K562 (cell line): ENCODE results near the gene LRRC4. TPM values are rescaled to one million over a fixed set of nuclear protein-coding genes. Genes with fewer than 3 reads are reported as not detected.

Source experiments
- ATAC-seq: fragments of 200-7000 bp; cut with Tn5 transposase; 3 replicates; pipeline ENCODE4 v1.9.1; 2020; ENCODE audit warnings: moderate library complexity
- BruUV-seq: library from RNA; stranded (reverse); fragments of 400-500 nt; replicated peaks from 2 replicates; lab custom pipeline; 2021; lab: Mats Ljungman, UMichigan
- CTCF ChIA-PET: fragments of 300-600 bp; formaldehyde crosslinking; extraction: SDS; loops from one replicate; lab custom pipeline; 2021; ENCODE audit warnings: low intra/inter-chr PET ratio; lab: Yijun Ruan, JAX
- POLR2A ChIA-PET: fragments of 300-600, 350-650 bp; sonication (Branson Sonifier 250); formaldehyde crosslinking; extraction: SDS; loops from one replicate; lab custom pipeline; 2021; ENCODE audit warnings: antibody characterized with exemption, inconsistent platforms; lab: Yijun Ruan, JAX
- DNase-seq, 4 experiments: peaks; one replicate each; pipeline versions ENCODE4 v3.0.0 to v3.0.0-alpha.2; 2011 to 2018; ENCODE audit warnings: low spot score in 3 of 4, mixed read lengths in 3 of 4; ENCODE audit errors: extremely low read depth in 1 of 4
- FAIRE-seq: peaks from 2 replicates; lab custom pipeline; 2011; peaks lifted over from hg19 to GRCh38; lab: Jason Lieb, UNC
- H2AFZ ChIP-seq: 2 replicates; pipeline ENCODE4 v1.6.0; 2011; ENCODE audit warnings: low read depth, low read length, control low read depth, inconsistent platforms
- H3K27ac ChIP-seq: fragments of 200-600 bp; 3 replicates; pipeline ENCODE4 v1.8.0; 2011; ENCODE audit warnings: low read depth, mild to moderate bottlenecking, control low read depth, inconsistent platforms, low read length, moderate library complexity, mixed read lengths; ENCODE audit errors: extremely low read depth
- H3K27me3 ChIP-seq, 2 experiments: fragments of 300-600 bp in 1 of 2; 2 replicates in 1 of 2; 3 replicates in 1 of 2; pipeline versions ENCODE4 v1.6.0 to v1.8.0; 2011; ENCODE audit warnings: inconsistent platforms in 2 of 2, low read length in 2 of 2, mild to moderate bottlenecking in 1 of 2, mixed read lengths in 1 of 2, moderate library complexity in 1 of 2; ENCODE audit not compliant: control insufficient read depth in 2 of 2, insufficient read depth in 2 of 2
- H3K36me3 ChIP-seq: fragments of 300-600 bp; 3 replicates; pipeline ENCODE4 v1.8.0; 2011; ENCODE audit warnings: mild to moderate bottlenecking, low read length, inconsistent platforms; ENCODE audit not compliant: control insufficient read depth, insufficient read depth
- H3K4me1 ChIP-seq, 2 experiments: fragments of 200-600 bp in 1 of 2; replicated peaks in 1 of 2; 2 replicates in 1 of 2; 3 replicates in 1 of 2; pipeline versions ENCODE4 v1.5.1 to v1.8.0; 2011; ENCODE audit warnings: inconsistent platforms in 2 of 2, low read length in 2 of 2, mild to moderate bottlenecking in 1 of 2, mixed read lengths in 1 of 2, moderate library complexity in 1 of 2; ENCODE audit not compliant: control insufficient read depth in 2 of 2, insufficient read depth in 2 of 2
- H3K4me2 ChIP-seq: 2 replicates; pipeline ENCODE4 v1.6.1; 2011; ENCODE audit warnings: low read length, control low read depth, inconsistent platforms, mixed read lengths; ENCODE audit not compliant: insufficient read depth
- H3K4me3 ChIP-seq: fragments of 200-600 bp; sonication (generic), shearing (Covaris generic); 2 replicates; pipeline ENCODE4 v1.5.1; 2016; ENCODE audit warnings: control low read depth, inconsistent platforms
- H3K79me2 ChIP-seq: fragments of 200-600 bp; 3 replicates; pipeline ENCODE4 v1.8.0; 2011; ENCODE audit warnings: low read length, inconsistent platforms; ENCODE audit not compliant: control insufficient read depth, insufficient read depth
- H3K9ac ChIP-seq, 2 experiments: 2 replicates each; pipeline versions ENCODE4 v1.6.0 to v1.6.1; 2011; ENCODE audit warnings: low read depth in 2 of 2, low read length in 2 of 2, control low read depth in 1 of 2, inconsistent platforms in 1 of 2, mild to moderate bottlenecking in 1 of 2, mixed read lengths in 1 of 2; ENCODE audit not compliant: insufficient read depth in 1 of 2
- H3K9me1 ChIP-seq: one replicate; pipeline ENCODE4 v1.6.0; 2011; ENCODE audit warnings: inconsistent platforms, mild to moderate bottlenecking, low read length, moderate library complexity; ENCODE audit not compliant: control insufficient read depth, insufficient read depth
- H3K9me3 ChIP-seq: replicated peaks from 2 replicates; pipeline ENCODE4 v1.5.1; 2011; ENCODE audit warnings: low read depth, low read length, inconsistent platforms; ENCODE audit not compliant: control insufficient read depth, insufficient read depth
- H4K20me1 ChIP-seq: replicated peaks from 2 replicates; pipeline ENCODE4 v1.6.1; 2011; ENCODE audit warnings: low read length, inconsistent platforms, mixed read lengths; ENCODE audit not compliant: control insufficient read depth, insufficient read depth
- BACH1 ChIP-seq: fragments of 200-800 bp; sonication (Bioruptor generic); IDR thresholded peaks from 2 replicates; pipeline ENCODE4 v1.6.1; 2016; ENCODE audit warnings: missing genetic modification characterization, missing compliant biosample characterization
- DPF2 ChIP-seq: fragments of 450-650 bp; IDR thresholded peaks from 2 replicates; pipeline ENCODE4 v1.6.1; 2016
- FUS ChIP-seq: fragments of 200-400 bp; formaldehyde crosslinking; optimal IDR thresholded peaks from 2 replicates; pipeline ENCODE3; 2017; ENCODE audit warnings: low read depth, low read length
- IFI16 ChIP-seq: fragments of 250-450 bp; sonication (Bioruptor Pico); IDR thresholded peaks from 2 replicates; pipeline ENCODE4 v2.1.2; 2022; ENCODE audit warnings: mild to moderate bottlenecking, inconsistent platforms
- KLF1 ChIP-seq: fragments of 450-650 bp; IDR thresholded peaks from 2 replicates; pipeline ENCODE4 v1.6.1; 2016; ENCODE audit warnings: missing genetic modification characterization, missing compliant biosample characterization
- MTA3 ChIP-seq: fragments of 450-650 bp; formaldehyde crosslinking; IDR thresholded peaks from 2 replicates; pipeline ENCODE4 v1.6.1; 2017; ENCODE audit warnings: mild to moderate bottlenecking, borderline replicate concordance
- TARDBP ChIP-seq: fragments of 450-650 bp; IDR thresholded peaks from 2 replicates; pipeline ENCODE4 v1.6.1; 2016
- TEAD4 ChIP-seq, 2 experiments: sonication (generic) in 1 of 2; formaldehyde crosslinking in 1 of 2; IDR thresholded peaks; 2 replicates each; pipeline versions ENCODE4 v1.6.1 to v1.8.0; 2012 to 2022; ENCODE audit warnings: borderline replicate concordance in 1 of 2, inconsistent platforms in 1 of 2, low read length in 1 of 2, mild to moderate bottlenecking in 1 of 2, missing genetic modification reagents in 1 of 2
- TRIM28 ChIP-seq: fragments of 450-650 bp; IDR thresholded peaks from 2 replicates; pipeline ENCODE4 v1.6.1; 2017
- U2AF1 ChIP-seq: fragments of 200-400 bp; formaldehyde crosslinking; optimal IDR thresholded peaks from 2 replicates; pipeline ENCODE3; 2017; ENCODE audit warnings: mild to moderate bottlenecking, low read depth, low read length, moderate library complexity
- ZC3H11A ChIP-seq: IDR thresholded peaks from 2 replicates; pipeline ENCODE4 v1.6.1; 2012; ENCODE audit warnings: low read depth, low read length, improper control_type of control experiment
- ZNF232 ChIP-seq: sonication (generic); formaldehyde crosslinking; IDR thresholded peaks from 2 replicates; pipeline ENCODE4 v1.8.0; 2022; ENCODE audit warnings: mild to moderate bottlenecking, missing genetic modification reagents
- WGBS: fragments of 100-300 bp; shearing (Covaris generic); methylation state at CpG from one replicate; pipeline ENCODE4 v1.1.6; 2016; ENCODE audit warnings: low coverage, mixed read lengths; ENCODE audit not compliant: insufficient coverage; ENCODE audit errors: missing lambda C conversion rate; 5-methylcytosine and 5-hydroxymethylcytosine counted together
- in situ Hi-C: fragments of 300-500 bp; cut with MboI; formaldehyde crosslinking; loops from 4 replicates; pipeline ENCODE4 v1.15.0; 2018; ENCODE audit warnings: inconsistent platforms, mixed read lengths
- intact Hi-C: fragments of 100-400 bp; cut with micrococcal nuclease; formaldehyde crosslinking; loops from 2 replicates; pipeline ENCODE4 v1.14.2; 2022
- polyA plus RNA-seq, 8 experiments: library from polyadenylated mRNA; depleted of rRNA in 4 of 8; stranded (reverse) in 5 of 8; unstranded in 3 of 8; fragments of >200 nt; fragmentation: Nextera tagmentation in 2 of 8; fragmentation: Illumina TruSeq in 1 of 8; extraction: Ambion mirVana in 2 of 8; extraction: Trizol in 1 of 8; gene quantifications; 2 replicates each; pipeline versions ENCODE4 v1.2.1 to v1.2.3, GENCODE V29; 2011 to 2014; ENCODE audit warnings: inconsistent platforms in 1 of 8, missing spikeins in 1 of 8
- total RNA-seq, 7 experiments: library from RNA; depleted of rRNA in 6 of 7; stranded (reverse); fragments of >200 nt in 6 of 7; fragmentation: Illumina TruSeq in 2 of 7; extraction: Trizol in 2 of 7; gene quantifications; 2 replicates each; pipeline versions ENCODE4 v1.2.1 to v1.2.3, GENCODE V29; 2011 to 2021; ENCODE audit warnings: low replicate concordance in 1 of 7
- TF ChIP-seq, protein P1 (sequence below), 2 experiments: fragments of 450-650 bp; IDR thresholded peaks; 2 replicates each; pipeline ENCODE4 v1.6.1; 2016; ENCODE audit warnings: mild to moderate bottlenecking in 2 of 2, borderline replicate concordance in 1 of 2, low read depth in 1 of 2, moderate library complexity in 1 of 2
- TF ChIP-seq, protein P2 (sequence below): fragments of 250-450 bp; sonication (Bioruptor Pico); IDR thresholded peaks from 2 replicates; pipeline ENCODE4 v1.5.0; 2022; ENCODE audit warnings: mild to moderate bottlenecking

The LRRC4 gene
- total and polyA plus RNA-seq, 9 of the 15 experiments (the other 6 are each of a cell fraction or from before 2014, with no cell fraction given): 0.04 to 0.11 TPM; not detected in 7

DNA sequence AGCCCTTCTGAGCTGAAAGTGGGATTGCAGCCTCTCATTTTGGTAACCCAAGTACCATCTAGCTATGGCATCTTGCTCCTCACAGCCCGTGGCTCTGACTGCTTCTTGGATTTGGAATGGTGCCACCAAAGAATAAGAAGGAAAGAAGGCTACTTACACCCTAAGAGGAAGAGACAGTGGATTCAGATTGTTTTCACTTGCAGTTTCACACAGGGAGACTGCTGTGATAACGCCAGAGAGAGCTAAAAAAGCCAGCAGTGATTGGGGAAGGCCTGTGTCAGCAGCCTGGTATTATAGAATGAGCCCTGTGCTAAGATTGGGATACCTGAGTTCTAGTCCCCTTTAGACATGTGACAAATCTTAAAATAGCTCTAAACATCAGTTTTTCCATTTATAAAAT is 3.6 kb upstream of the LRRC4 start:
- peak overlapping the region in 1 of 2 experiments; percentile 3; a peak in 1 of 4 replicates for H3K9ac ChIP-seq
- CTCF ChIA-PET: no interaction called here
- no peaks in the 10 kb centered on the region for H3K9me1 ChIP-seq
- in situ Hi-C loops: no loop called here
- H3K27ac ChIP-seq: no peak overlapping the region
- 0 out of 2 replicates have a peak, but pooled peaks cover 2% of the 10 kb centered on the region for H3K9me3 ChIP-seq
- no peak for ATAC-seq
- intact Hi-C loops: loop anchor here (1.0 to 5.0 kb wide), 2 partner anchors 174 to 328 kb away; no protein-coding TSS in a partner anchor
- POLR2A ChIA-PET: interaction anchor here (0.6 to 1.9 kb wide), 6 partner anchors 8 to 86 kb away, joined by 3 to 8 read pairs (median 4); no protein-coding TSS in a partner anchor
- no peak overlapping the region for H3K4me3 ChIP-seq
- H3K79me2 ChIP-seq: no peaks in the 10 kb centered on the region
- H4K20me1 ChIP-seq: peaks cover 27% of the 10 kb centered on the region
- no TSS peak for BruUV-seq
- no peak overlapping the region for H2AFZ ChIP-seq
- H3K36me3 ChIP-seq: peaks cover 16% of the 10 kb centered on the region; the same call in 1 of the 3 replicates
- H3K4me2 ChIP-seq: no peak overlapping the region
- H3K27me3 ChIP-seq: no peaks in the 10 kb centered on the region
- FAIRE-seq: peak; percentile 35
- WGBS: 45% methylated on average over 2 of the region's 2 CpGs
- no peak for DNase-seq
- peaks cover 0 to 10% of the 10 kb centered on the region in 2 experiments; a peak in 1 of 5 replicates for H3K4me1 ChIP-seq
- TF ChIP-seq TEAD4 (IDR thresholded peaks at IDR 0.05; ENCODE audit: low read length) (no peak), TEAD4 (CRISPR knock-in tag; IDR thresholded peaks at IDR 0.05; ENCODE audit: borderline replicate concordance) (no peak), DPF2 (no peak), MTA3 (no peak), KLF1 (tag) (no peak), TARDBP (no peak), IFI16 (no peak), TRIM28 (no peak), BACH1 (tag) (no peak), ZC3H11A (no peak), ZNF232 (CRISPR knock-in tag) (no peak), FUS (no peak), U2AF1 (no peak)
- TF ChIP-seq, protein P1, sequence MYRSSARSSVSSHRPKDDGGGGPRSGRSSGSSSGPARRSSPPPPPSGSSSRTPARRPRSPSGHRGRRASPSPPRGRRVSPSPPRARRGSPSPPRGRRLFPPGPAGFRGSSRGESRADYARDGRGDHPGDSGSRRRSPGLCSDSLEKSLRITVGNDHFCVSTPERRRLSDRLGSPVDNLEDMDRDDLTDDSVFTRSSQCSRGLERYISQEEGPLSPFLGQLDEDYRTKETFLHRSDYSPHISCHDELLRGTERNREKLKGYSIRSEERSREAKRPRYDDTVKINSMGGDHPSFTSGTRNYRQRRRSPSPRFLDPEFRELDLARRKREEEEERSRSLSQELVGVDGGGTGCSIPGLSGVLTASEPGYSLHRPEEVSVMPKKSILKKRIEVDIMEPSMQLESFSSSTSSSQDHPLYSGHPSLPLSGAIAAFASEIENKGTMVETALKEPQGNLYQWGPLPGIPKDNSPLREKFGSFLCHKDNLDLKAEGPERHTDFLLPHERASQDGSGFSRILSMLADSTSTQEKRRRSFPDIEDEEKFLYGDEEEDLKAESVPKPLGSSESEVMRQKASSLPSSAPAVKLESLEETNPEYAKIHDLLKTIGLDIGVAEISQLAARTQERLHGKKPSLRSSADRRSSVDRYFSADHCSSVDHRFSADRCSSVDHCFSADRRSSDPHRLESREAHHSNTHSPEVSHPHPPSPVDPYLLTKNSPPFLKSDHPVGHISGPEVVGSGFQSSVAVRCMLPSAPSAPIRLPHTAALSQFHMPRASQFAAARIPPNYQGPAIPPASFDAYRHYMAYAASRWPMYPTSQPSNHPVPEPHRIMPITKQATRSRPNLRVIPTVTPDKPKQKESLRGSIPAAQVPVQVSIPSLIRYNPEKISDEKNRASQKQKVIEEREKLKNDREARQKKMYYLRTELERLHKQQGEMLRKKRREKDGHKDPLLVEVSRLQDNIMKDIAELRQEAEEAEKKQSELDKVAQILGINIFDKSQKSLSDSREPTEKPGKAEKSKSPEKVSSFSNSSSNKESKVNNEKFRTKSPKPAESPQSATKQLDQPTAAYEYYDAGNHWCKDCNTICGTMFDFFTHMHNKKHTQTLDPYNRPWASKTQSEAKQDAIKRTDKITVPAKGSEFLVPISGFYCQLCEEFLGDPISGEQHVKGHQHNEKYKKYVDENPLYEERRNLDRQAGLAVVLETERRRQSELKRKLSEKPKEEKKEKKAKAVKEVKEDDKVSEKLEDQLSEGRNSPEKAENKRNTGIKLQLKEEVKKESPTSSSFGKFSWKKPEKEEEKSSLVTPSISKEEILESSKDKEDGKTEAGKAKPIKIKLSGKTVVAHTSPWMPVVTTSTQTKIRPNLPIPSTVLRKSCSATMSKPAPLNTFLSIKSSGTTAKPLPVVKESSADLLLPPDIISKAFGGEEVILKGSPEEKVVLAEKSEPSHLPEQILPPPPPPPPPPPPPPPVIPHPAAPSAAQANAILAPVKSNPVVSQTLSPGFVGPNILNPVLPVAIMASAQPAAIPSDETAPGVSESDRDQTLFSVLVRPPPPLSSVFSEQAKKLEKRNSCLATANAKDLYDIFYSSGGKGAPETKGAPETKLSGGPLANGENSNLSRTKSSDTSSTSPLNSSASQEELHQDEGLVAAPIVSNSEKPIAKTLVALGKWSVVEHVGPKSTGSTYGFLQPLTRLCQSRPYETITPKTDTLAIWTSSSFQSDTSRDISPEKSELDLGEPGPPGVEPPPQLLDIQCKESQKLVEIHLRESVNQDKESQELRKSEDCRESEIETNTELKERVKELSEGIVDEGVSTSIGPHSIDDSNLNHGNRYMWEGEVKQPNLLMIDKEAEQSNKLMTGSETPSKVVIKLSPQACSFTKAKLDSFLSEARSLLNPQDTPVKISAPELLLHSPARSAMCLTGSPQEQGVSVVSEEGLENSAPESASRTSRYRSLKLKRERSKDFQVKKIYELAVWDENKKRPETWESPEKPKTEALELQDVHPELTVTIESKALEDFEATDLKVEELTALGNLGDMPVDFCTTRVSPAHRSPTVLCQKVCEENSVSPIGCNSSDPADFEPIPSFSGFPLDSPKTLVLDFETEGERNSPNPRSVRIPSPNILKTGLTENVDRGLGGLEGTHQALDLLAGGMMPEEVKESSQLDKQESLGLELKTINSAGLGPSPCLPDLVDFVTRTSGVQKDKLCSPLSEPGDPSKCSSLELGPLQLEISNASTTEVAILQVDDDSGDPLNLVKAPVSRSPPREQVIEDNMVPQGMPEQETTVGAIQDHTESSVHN (IDR thresholded peaks at IDR 0.05; ENCODE audit: borderline replicate concordance in 1 of 2, low read depth in 1 of 2): no peak
- TF ChIP-seq, protein P2, sequence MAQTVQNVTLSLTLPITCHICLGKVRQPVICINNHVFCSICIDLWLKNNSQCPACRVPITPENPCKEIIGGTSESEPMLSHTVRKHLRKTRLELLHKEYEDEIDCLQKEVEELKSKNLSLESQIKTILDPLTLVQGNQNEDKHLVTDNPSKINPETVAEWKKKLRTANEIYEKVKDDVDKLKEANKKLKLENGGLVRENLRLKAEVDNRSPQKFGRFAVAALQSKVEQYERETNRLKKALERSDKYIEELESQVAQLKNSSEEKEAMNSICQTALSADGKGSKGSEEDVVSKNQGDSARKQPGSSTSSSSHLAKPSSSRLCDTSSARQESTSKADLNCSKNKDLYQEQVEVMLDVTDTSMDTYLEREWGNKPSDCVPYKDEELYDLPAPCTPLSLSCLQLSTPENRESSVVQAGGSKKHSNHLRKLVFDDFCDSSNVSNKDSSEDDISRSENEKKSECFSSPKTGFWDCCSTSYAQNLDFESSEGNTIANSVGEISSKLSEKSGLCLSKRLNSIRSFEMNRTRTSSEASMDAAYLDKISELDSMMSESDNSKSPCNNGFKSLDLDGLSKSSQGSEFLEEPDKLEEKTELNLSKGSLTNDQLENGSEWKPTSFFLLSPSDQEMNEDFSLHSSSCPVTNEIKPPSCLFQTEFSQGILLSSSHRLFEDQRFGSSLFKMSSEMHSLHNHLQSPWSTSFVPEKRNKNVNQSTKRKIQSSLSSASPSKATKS (CRISPR knock-in tag): no peak
